ENCODE data around the gene ROR1.
"Not testable (repeated sequence)": the region's sequence is repeated elsewhere in the genome, so short reads cannot be mapped to it uniquely, and the experiment has no call there.

ROR1 gene

DNA sequence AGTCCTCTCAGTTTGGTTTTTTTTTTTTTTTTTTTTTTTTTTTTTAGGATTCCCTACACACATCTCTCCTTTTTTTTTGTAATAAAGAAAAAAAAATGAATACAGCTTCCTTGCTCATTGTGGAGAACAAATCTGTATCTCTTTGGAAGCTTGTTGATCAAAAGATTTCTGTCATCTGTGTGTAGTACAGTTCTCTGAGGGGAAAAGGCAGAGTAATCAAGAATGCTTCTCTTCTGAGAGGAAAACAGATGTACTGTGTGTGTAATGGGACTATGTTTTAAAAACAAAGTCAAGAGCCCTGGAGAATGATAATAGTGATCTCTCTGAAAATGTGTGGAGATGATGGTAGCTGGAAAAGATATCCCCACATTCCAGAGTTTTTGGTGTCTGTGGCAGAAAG lies 16.5 kb upstream of the ROR1 start:
- no peak overlapping the region for H3K4me3 ChIP-seq (ENCODE audit: low read depth, low read length)

DNA sequence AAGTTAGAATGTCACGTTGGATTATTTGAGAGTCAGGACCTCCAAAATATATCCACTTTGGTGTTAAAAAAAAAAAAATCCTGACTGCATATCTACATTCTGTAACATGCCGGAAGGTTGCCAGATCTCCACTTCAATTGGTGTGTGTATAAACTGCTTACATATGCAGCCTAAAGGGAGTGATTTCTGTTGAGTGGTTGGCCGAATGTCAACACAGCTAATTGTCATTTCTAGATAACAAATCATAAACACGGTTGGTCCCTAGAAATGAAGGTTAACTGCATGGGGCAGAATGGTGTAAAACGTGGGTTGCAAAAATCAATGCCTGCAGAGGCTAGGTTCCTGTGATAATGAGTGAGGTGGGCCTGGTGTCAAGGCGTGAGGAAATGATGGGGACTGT lies 15.0 kb upstream of the ROR1 start:
- no peak overlapping the region for H3K4me3 ChIP-seq (ENCODE audit: low read depth, low read length)

DNA sequence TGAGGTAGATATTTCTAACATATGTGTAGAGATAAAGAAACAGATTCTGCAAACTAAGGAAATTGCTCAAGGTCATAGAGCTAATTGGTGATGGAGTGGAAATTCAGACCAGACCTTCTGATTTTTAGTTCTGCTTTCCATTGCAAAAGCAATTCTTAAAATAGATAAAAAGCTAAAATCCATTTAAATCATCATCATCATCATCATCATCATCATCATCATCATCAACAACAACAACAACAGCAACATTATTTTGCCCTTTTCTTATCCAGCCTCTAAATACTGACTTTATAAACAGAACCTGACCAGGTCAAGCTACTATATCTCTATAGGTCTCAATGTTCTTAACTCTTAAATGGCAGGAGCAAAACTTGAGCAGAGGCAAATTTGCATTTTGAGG lies 14.0 kb upstream of the ROR1 start:
- no peak overlapping the region for H3K4me3 ChIP-seq (ENCODE audit: low read depth, low read length)

DNA sequence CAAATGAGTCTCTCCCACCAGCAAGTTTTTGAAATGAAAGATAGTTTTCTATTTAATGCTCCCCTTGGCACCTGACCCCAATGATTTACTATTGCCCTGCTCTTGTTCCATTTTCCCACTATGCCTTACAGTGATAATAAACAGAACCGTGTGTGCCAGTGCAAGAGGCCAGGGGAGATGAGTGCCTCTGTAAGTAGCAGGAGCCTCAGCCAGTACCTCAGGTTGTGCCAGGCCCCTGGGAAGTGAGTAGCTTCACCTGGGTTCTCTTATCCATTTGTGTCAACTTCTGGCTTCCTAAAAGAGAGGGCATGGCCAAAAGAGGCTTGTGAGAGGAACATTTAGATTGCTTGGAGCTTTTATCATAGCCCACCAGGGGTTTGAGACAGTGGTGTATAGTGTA lies 3.4 kb upstream of the ROR1 start:
- H3K4me3 ChIP-seq (ENCODE audit: low read depth, low read length), result no peak overlapping the region

DNA sequence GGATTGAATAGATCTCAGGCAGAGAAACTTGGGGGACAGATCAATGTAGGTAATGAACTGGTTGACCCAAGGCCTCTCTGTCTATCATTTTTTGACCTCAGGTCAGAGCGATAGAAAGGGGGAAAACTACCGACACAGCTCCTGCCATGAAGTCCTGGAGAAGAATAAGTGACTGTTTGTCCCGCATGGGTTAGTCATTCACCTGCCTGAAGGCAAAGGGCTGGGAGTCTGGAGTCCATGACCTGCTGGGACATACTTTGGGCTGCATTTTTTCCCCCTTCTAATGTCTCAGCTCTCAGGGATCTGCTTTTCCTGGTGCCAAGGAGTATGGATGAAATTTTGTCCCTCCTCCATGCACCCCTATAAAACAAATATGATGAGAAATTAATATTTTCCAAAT lies 1.6 kb upstream of the ROR1 start:
- no peak overlapping the region for H3K4me3 ChIP-seq (ENCODE audit: low read depth, low read length)

DNA sequence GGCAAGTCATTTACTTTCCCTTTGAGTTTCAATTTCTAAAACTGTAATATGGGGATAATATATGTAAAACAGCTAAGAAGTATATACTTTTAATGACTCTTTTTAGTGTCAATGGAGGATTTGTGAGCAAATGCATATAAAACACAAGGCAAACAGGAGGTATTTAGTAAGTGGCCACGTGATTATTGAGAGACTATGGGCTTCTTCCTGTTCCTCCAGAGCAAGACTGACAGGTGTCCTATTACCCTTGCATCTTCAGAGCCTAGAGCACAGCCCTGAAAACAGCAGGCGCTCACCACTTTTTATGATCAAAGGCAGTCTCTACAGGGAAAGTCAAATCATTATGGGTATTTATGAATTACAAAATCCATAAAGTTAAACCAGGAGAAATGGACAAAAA lies 941 bp upstream of the ROR1 start:
- no peak overlapping the region for H3K4me3 ChIP-seq (ENCODE audit: low read depth, low read length)

DNA sequence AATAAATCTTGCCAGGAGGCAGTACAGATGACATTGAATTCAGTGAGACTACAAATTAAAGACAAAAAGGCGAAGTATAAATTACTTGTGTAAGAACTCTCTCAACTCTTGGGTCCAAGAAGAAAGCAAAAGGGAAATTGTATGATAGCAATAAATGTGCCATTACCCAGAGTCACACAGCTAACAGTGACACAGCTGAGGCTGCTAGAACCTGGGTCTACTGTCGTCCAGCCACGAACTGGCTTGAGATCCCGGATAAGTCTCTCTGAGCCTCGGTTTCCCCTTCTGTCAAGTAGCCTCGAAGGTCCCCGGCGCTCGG lies 362 bp upstream of the ROR1 start:
- H3K4me3 ChIP-seq (ENCODE audit: low read depth, low read length), result peak overlapping the region; percentile 27

DNA sequence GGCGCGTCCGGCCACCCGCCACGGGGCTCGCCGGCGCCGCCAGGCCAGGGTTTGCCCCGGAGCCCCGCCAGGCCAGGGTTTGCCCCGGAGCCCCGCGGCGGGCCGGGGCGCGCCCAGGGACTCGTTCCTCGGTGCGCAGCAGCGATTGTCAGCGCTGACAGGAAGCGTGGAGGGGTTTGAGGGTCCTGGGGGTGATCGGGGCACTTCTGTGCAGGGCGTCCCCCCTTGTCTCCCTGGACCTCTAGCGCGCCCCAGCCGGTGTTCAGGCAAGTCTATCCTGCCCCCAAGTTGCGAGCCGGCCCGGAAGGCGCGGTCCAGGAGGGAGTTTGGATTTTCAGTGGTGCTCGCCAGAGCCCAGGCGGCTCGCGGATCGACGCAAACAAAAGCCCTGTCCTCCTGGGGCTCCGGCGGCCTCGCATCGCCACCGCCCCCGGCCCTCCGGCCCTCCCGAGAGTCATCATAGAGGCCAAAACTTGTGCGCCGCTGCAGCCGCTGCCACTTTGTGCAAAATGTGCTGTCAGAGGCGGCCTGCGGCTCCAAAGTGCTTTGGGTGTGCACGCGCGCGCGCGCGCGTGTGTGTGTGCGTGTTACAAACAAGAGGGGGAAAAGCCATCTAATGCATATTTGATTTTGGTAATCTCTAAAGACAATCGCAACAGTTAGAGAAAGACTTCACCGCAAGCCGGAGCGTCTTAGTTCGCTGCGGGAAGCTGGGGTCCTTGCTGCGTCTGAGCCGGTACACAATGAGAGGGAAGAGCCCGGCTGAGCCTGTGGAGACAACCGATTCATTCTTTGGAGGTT lies 1.0 kb downstream of the ROR1 start:
- H3K4me3 ChIP-seq (ENCODE audit: low read depth, low read length), result peak overlapping the region; percentile 62

DNA sequence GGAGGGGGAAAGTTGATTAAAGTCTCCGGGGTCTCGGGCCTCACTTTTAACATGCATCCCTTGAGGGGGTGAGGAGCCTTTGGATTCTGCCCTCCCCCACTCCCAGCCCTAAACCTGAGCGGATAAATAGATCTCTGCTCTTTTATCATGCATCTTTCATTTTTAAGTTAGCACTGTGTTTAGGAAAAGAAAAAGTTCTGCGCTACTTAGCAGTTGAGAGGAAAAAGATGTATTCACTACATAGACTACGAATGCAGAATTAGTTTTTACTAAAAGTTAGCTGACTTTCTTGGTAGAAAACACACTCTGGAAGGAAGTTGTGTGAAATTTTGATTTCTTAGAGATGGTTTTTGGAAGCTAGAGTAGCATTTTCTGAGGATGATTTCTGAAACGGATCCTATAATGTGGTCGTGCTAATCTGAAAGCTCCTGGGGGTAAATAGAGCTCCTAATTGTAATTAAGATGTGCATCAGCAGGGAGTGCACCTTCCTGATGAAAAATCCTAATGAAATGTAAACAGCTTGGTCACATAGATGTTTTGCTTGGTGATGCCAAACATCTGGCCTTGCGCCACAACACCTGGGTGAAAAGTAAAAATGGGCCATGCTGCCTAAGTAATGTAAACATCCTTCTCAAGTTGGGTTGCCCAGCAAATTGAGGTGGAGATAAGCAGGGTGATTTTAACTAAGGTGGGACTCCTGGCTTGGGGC lies 1.8 kb downstream of the ROR1 start:
- peak overlapping the region; percentile 62 for H3K4me3 ChIP-seq (ENCODE audit: low read depth, low read length)

DNA sequence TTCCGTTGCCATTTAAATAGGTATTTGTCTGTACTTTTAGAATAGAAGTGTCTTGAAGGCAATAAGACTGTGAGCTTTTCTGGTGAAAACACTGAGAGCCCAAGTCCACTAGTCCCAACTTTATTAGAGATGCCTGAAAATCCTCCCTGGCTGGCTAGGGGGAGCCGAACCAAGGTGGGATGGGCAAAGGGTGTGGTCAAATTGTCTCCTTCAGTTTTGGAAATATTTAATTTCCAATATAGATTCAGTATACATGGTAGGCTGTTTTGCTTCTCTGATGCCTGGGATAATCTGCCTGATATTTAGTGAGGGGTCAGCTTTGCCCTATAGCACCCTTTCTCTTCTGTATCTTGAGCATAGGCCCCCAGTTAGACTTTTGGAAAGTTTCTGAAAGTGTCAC lies 3.5 kb downstream of the ROR1 start:
- H3K4me3 ChIP-seq (ENCODE audit: low read depth, low read length), result no peak overlapping the region

DNA sequence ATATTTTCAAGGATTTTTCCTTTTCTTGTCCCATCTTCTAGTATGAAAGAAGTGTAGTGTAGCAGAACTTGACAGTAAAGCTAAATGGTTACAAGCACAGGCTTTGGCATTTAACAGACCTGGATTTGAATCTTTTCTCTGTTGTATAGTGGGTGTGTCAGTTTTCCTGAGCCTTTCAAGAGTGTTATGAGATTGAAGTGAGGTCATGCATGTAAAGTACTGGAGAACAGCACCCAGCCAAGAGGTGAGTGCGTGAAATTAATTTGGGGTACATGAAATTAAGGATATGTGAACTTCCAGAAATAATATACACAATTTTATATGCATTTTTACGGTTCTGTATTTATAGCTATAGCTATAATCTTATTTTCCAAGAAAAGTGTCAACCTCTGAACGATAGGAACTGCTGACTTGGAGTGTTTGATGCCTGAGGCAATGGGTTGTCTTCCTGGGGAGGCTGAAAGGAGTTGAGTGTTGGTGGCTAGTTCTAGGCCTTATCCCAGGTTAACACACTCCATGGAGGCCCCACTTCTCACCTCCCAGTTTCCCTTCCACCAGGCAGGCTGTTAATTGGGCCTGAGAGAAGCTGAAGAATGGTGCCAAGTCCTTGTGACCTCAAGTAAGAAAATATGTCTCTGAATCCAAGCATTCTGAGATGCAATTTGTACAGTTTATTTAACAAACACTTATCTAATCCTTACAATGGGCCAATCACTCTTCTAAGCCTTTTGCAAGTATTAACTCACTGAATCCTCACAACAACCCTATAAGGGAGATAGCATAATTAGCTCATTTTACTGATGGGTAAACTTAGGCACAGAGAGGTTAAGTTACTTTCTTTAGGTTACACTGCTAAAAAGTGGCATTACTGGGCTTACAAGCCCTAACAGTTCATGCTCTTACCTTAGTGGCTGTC lies 4.4 kb downstream of the ROR1 start:
- H3K4me3 ChIP-seq (ENCODE audit: low read depth, low read length), result no peak overlapping the region

DNA sequence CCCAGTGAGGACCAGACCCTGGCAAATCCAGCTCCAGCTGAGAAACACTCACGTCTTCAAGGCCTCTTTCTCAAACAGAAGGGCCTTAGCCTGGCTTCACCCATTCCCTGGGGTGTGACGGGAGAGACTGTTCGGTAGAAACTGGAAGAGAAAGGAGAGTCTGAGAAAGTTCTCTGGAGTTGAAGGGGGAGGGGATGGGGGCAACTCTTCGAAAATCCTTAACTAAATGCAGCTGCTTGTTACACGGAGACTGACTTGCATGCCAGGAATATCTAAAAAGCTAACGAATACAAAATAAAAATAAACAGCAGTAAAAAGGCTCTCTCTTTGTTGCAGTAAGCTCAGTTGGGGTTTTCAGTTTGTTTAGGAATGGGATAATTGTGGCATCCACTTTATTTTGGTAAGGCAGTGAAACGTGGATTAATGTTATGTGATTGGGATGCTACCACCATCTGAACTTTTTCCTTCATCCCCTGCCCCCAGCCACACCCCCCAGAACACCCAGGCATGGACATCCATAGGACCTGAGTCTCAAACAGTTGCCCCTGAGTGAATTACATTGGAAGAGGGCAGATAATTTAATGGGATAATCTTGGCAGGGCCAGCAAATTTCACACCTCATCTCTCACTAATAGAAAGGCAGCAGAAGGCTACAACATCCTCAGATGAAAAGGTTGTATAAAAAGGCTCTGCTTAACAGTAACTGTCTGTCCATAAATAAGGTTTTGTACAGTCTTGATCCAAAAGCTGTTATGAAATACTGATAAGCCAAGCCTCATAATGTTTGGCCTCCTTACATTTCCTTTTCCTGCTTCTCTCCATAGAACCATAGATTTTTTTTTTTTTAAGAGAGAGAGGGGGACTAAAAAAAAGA lies 5.8 kb downstream of the ROR1 start:
- no peak overlapping the region for H3K4me3 ChIP-seq (ENCODE audit: low read depth, low read length)

DNA sequence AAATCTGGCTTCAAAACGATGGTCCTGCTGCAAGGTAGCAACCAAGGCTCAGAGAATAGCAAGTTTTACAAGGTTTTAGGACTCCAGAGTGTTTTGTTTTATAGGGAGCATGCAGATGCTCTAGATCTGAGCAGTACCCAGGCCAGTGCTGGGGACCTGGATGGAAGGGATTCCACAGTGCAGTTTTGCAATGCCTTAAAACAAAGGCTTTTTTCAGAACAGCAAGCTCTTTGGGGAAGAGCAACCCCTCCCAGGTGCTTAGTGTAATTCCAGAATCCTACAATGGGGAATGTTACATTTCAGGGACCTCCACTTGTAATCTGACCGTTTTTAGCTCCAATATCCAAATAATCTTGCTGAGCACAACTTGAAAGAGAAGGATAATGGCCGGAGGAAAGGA lies 6.7 kb downstream of the ROR1 start:
- H3K4me3 ChIP-seq (ENCODE audit: low read depth, low read length), result no peak overlapping the region

DNA sequence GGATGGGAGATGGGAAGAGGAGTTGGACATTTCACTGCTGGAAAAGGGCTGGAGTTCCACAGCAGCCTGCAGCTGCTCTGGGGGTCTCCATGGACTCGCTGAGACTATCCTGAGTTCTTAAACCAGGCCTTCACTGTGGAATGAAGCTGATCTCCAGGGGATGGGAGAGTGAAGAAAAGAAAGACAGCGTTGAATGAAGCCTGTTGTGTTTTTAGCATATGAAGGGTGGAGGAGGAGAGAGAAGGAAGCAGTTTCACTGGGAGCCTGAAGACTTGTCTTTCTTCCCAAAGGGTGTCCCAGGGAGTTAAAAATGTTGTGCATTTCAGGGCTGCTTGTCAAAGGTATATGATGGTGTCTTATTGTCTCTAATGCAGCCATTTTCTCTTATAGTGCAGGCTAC lies 9.2 kb downstream of the ROR1 start:
- no peak overlapping the region for H3K4me3 ChIP-seq (ENCODE audit: low read depth, low read length)

DNA sequence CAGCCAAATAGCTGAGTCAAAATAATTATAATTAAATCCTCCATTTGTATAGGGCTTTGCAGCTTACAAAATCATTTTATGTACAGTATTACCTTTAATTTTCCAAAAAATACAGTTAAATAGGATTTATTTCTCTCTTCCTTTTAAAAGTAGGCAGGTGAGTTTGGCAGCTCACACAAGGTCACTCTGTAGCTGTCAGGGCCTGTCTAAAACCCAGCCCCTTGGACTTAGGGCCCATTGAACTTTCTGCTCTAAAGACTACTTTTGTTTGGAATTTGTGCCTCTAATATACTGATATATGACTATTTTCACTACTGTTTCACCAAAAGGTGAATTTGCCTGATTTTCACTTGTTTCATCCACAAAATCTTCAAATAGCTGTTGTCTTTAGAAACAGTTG lies 10.3 kb downstream of the ROR1 start:
- H3K4me3 ChIP-seq (ENCODE audit: low read depth, low read length), result no peak overlapping the region

DNA sequence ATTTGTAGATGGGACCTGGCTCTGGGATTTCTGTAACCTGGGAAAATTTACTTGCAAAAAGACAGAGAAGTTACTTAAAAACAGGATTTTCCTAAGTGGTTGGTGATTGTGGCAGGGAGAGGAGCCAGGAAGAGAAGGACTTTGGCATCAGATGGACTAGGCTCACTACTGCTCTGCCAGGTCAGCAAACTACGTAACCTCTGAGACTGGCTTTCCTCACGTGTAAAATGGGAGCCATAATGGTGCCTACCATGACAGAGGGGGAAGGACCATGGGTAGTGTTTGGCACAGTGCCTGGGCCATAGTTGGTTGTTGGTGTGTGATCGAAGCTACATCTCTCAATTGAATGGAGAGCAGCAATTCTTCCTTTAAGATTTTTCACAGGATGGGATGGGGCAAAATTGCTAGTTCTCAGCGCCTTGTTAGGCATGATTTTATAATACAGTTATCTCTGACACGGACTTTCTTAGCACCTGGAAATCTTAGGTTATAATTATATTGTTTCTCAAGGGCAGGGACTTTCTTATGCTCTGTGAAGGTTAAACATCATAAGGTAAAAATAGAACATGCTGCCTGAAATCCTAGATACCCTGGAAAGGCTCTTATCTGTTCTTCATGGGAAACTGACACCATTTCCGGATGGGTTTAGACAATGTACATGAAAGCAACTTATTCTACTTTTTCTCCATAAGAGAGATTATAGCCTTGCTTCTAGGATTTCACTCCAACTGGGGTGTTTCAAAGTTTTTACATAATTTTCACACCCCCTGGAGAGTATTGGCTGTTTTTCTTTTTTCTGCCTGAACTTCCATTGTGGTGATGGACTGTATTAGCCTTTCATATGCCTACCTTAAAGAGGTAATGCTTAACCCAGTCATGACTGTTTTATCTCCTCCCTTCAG lies 10.9 kb downstream of the ROR1 start:
- no peak overlapping the region for H3K4me3 ChIP-seq (ENCODE audit: low read depth, low read length)

DNA sequence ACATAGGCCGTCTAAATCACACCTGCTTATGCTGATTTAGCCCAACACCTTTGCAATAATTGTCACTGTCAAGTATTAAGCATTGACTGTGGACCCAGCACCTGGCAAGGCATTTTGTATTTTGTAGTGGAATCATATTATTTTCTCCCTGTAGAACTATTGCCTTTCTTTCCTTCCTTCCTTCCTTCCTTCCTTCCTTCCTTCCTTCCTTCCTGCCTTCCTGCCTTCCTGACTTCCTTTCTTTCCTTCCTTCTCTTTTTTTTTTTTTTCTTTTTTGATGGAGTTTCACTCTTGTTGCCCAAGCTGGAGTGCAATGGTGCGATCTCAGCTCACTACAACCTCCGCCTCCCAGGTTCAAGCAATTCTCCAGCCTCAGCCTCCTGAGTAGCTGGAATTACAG lies 13.5 kb downstream of the ROR1 start:
- not testable (repeated sequence) for H3K4me3 ChIP-seq (ENCODE audit: low read depth, low read length)

DNA sequence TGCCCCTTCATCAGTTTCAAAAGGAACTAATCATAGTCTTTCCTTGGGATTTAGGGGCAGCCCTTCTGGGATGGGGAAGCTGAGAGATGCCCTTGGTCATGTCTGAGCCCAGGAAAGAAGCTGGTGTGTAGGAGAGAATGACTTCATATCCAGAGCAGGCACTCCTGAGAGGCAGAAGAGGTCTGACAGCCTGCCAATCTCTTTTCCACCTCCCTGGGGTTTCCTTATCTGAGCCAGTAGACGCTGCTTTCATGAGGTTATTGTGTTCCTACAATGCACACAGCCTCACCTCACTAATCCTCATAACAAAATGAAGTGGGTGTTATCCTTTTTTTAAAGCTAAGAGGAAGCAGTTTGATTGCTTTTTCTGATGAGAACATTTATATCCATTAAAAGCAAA lies 14.1 kb downstream of the ROR1 start:
- H3K4me3 ChIP-seq (ENCODE audit: low read depth, low read length), result no peak overlapping the region

DNA sequence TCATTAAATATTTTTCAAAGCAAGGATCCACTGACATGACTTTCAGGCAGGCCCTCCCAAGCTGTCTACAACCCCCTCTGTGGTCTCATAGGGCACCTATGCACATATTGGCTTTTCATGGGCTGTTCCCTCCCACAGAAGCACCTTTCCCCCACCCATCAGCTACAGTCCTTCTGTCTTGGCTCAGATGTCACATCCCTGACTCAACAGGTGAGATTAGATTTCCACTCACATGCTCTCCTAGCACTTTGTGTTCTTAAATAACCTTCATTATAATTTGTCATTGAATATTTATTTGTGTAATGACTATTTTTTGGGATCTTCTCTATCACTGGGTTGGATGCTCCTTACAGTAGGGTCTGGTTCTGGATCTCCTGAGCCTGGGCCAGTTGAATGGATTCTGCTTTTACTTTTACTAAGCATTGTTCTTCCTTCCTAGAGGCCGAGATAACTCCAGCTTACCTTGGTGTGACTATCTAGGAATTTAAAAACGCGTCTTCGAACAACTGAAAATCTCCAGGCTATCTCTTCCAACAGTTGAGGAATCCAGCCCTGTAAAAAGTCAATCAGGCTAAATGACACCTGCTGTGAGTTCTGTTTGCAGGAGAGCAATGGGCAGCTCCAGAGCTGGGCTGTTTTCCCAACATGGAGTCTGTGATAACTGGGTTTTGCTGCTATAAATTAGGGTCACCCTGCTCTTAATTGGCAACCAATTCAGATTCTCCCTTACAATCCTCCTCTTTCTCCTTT lies 16.2 kb downstream of the ROR1 start:
- no peak overlapping the region for H3K4me3 ChIP-seq (ENCODE audit: low read depth, low read length)
